Prostate gland (tissue), 2 donors: Measurements from ENCODE around the gene PAX2. TPM values are rescaled to one million over a fixed set of nuclear protein-coding genes. Genes with fewer than 3 reads are reported as not detected.
"Not testable (repeated sequence)": the region's sequence is repeated elsewhere in the genome, so short reads cannot be mapped to it uniquely, and the experiment has no call there.

Experiments
- DNase-seq: peaks from one replicate; pipeline ENCODE4 v3.0.0-alpha.2; 2019; ENCODE audit warnings: low spot score
- H3K27ac ChIP-seq, 2 donors: fragments of 200-600 bp; sonication (generic); 2 replicates each; pipeline ENCODE4 v1.5.1; 2017 to 2019
- H3K27me3 ChIP-seq: fragments of 200-600 bp; sonication (generic); replicated peaks from 2 replicates; pipeline ENCODE4 v1.5.1; 2019; ENCODE audit not compliant: insufficient read depth
- H3K36me3 ChIP-seq, 2 donors: fragments of 200-600 bp; sonication (generic); 1 replicate in 1 of 2; 2 replicates in 1 of 2; pipeline versions ENCODE4 v1.5.1 to v1.8.1; 2017 to 2019
- H3K4me1 ChIP-seq: fragments of 200-600 bp; sonication (generic); replicated peaks from 2 replicates; pipeline ENCODE4 v1.5.1; 2019
- H3K4me3 ChIP-seq, 2 donors: fragments of 200-600 bp; sonication (generic); 2 replicates each; pipeline ENCODE4 v1.5.1; 2017 to 2019
- H3K9me3 ChIP-seq: fragments of 200-600 bp; sonication (generic); 2 replicates; pipeline ENCODE4 v1.5.1; 2017
- CTCF ChIP-seq, 4 experiments: fragments of 200-600 bp in 2 of 4; fragments of 450-650 bp in 2 of 4; sonication (generic) in 2 of 4; IDR thresholded peaks; 1 replicate in 3 of 4; 2 replicates in 1 of 4; pipeline ENCODE4 v1.5.1; 2016 to 2019; ENCODE audit warnings: antibody characterized with exemption in 4 of 4, mild to moderate bottlenecking in 2 of 4, moderate library complexity in 2 of 4
- POLR2A ChIP-seq: fragments of 450-650 bp; IDR thresholded peaks from one replicate; pipeline ENCODE4 v1.6.1; 2016; ENCODE audit warnings: antibody characterized with exemption, mild to moderate bottlenecking
- POLR2AphosphoS5 ChIP-seq: sonication (generic); formaldehyde crosslinking; IDR thresholded peaks from one replicate; pipeline ENCODE4 v1.6.1; 2017; ENCODE audit warnings: antibody characterized with exemption
- WGBS: methylation state at CpG from one replicate; pipeline ENCODE4 v1.1.5; 2018; 5-methylcytosine and 5-hydroxymethylcytosine counted together
- intact Hi-C: fragments of 100-400 bp; cut with DNase I; formaldehyde crosslinking; loops from one replicate; pipeline ENCODE4 v1.14.2; 2022
- total RNA-seq, 2 donors: library from RNA; depleted of rRNA; stranded (reverse); fragments of >200 nt; gene quantifications; one replicate each; pipeline ENCODE4 v1.1.0, GENCODE V29; 2016

The PAX2 gene
- total RNA-seq: under 1 TPM in 1 of 2 donors, not detected in 1; 0.91 TPM

GRCh38 chr10:100744987-100745881 is at the start of gene PAX2:
Gene PAX2, plus strand, starts transcription at chr10:100745582. Its CDS starts 679 bp downstream, at chr10:100746261.
- H3K9me3 ChIP-seq: no peaks in the 10 kb centered on the region
- H3K4me3 ChIP-seq: peak within 1 kb of the TSS in 1 of 2 donors; percentile 22
- H3K27ac ChIP-seq: no peak within 1 kb of the TSS
- no peak for DNase-seq
- intact Hi-C loops: no loop called here
- WGBS: under 1% methylated on average over 75 of the region's 75 CpGs
- TF ChIP-seq CTCF (IDR thresholded peaks at IDR 0.05) (no peak), POLR2A (no peak), POLR2AphosphoS5 (no peak)
- H3K27me3 ChIP-seq: peaks cover 79% of the 10 kb centered on the region
- peaks cover 19% of the 10 kb centered on the region for H3K4me1 ChIP-seq
- H3K36me3 ChIP-seq: no peaks in the 10 kb centered on the region

GRCh38 chr10:100696477-100696901 is 48.9 kb upstream of the PAX2 start:
- H3K36me3 ChIP-seq: no peaks in the 10 kb centered on the region
- no peak for DNase-seq
- WGBS: 64% methylated on average over 2 of the region's 2 CpGs
- no peaks in the 10 kb centered on the region for H3K4me1 ChIP-seq
- no peaks in the 10 kb centered on the region for H3K9me3 ChIP-seq
- H3K4me3 ChIP-seq: no peak overlapping the region
- no peaks in the 10 kb centered on the region for H3K27me3 ChIP-seq
- intact Hi-C loops: no loop called here
- no peak overlapping the region for H3K27ac ChIP-seq
- TF ChIP-seq POLR2A (no peak), CTCF (IDR thresholded peaks at IDR 0.05) (no peak), POLR2AphosphoS5 (no peak)

GRCh38 chr10:100697070-100697469 is 48.3 kb upstream of the PAX2 start:
- Histone ChIP-seq H3K27me3 (no peaks in the 10 kb centered on the region), H3K27ac (no peak overlapping the region), H3K4me1 (no peaks in the 10 kb centered on the region), H3K36me3 (no peaks in the 10 kb centered on the region), H3K9me3 (no peaks in the 10 kb centered on the region), H3K4me3 (no peak overlapping the region)
- 81% methylated on average over 1 of the region's 1 CpG for WGBS
- intact Hi-C loops: no loop called here
- TF ChIP-seq POLR2A (no peak), CTCF (IDR thresholded peaks at IDR 0.05) (no peak), POLR2AphosphoS5 (no peak)
- no peak for DNase-seq

DNA sequence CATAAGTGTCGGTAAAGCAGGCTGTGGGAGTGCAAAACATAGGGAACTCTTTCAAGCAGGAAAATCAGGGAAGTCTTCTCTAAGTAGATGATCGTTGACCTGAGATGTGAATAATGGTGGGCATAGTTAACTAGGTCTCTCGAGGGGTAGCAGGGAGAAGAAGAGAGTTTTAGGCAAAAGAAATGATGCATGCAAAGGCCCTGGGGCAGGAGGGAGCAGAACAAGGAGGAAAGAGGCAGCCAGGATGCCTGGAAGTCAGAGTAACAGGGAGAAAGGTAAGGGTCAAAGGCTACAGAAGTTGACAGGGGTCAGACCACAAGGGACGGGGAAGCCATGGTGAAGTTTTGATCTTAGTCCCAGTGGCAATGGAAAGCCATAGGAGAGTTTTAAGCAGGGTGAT is 47.8 kb upstream of the PAX2 start:
- H3K27ac ChIP-seq: no peak overlapping the region

DNA sequence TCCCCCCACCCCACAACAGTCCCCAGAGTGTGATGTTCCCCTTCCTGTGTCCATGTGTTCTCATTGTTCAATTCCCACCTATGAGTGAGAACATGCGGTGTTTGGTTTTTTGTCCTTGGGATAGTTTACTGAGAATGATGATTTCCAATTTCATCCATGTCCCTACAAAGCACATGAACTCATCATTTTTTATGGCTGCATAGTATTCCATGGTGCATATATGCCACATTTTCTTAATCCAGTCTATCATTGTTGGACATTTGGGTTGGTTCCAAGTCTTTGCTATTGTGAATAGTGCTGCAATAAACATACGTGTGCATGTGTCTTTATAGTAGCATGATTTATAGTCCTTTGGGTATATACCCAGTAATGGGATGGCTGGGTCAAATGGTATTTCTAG is 43.7 kb upstream of the PAX2 start:
- H3K9me3 ChIP-seq, H3K27ac ChIP-seq, H3K4me1 ChIP-seq, H3K4me3 ChIP-seq, H3K27me3 ChIP-seq, intact Hi-C loops, H3K36me3 ChIP-seq, DNase-seq: not testable (repeated sequence)
- WGBS: 100% methylated on average over 2 of the region's 2 CpGs

More for the DNA sequence above, 47.8 kb upstream of the PAX2 start:
- Histone ChIP-seq H3K4me1 (no peaks in the 10 kb centered on the region), H3K36me3 (no peaks in the 10 kb centered on the region), H3K27me3 (no peaks in the 10 kb centered on the region), H3K4me3 (no peak overlapping the region), H3K9me3 (no peaks in the 10 kb centered on the region)
- WGBS: 79% methylated on average over 4 of the region's 4 CpGs
- TF ChIP-seq POLR2A (no peak), CTCF (IDR thresholded peaks at IDR 0.05) (no peak), POLR2AphosphoS5 (no peak)
- DNase-seq: no peak
- intact Hi-C loops: no loop called here
